Measurements from ENCODE around the gene TPO. TPM values are rescaled to one million over a fixed set of nuclear protein-coding genes. Genes with fewer than 3 reads are reported as not detected.

Gene TPO
- total RNA-seq, 1 experiment from 2014 or later = not detected

- no CpG with 5 or more reads among the region's 13 CpGs for WGBS (ENCODE audit: extremely low coverage, insufficient read length, low lambda C conversion rate)
- H2BK15ac ChIP-seq (ENCODE audit: low read depth, low read length) = no peak overlapping the region
- no peak overlapping the region for H2BK120ac ChIP-seq (ENCODE audit: low read depth, low read length, poor library complexity, severe bottlenecking)
- no peak overlapping the region for H2AK5ac ChIP-seq (ENCODE audit: insufficient read length, low read length)
- H3K79me1 ChIP-seq (ENCODE audit: insufficient read depth, low read depth, low read length, poor library complexity, severe bottlenecking) = no peaks in the 10 kb centered on the region
- no peak overlapping the region for H4K8ac ChIP-seq (replicated peaks; ENCODE audit: insufficient read length, low read depth, low read length)
- no peaks in the 10 kb centered on the region for H3K27me3 ChIP-seq (ENCODE audit: insufficient read depth, low read length)
- H3K4ac ChIP-seq (ENCODE audit: low read depth, low read length) = no peak overlapping the region
- H4K5ac ChIP-seq (ENCODE audit: insufficient read length, low read depth, low read length) = no peak overlapping the region
- H2BK5ac ChIP-seq (ENCODE audit: insufficient read length, low read length) = no peak overlapping the region
- H3K56ac ChIP-seq (ENCODE audit: insufficient read length, low read depth, low read length) = no peak overlapping the region
- TF ChIP-seq, protein P1, sequence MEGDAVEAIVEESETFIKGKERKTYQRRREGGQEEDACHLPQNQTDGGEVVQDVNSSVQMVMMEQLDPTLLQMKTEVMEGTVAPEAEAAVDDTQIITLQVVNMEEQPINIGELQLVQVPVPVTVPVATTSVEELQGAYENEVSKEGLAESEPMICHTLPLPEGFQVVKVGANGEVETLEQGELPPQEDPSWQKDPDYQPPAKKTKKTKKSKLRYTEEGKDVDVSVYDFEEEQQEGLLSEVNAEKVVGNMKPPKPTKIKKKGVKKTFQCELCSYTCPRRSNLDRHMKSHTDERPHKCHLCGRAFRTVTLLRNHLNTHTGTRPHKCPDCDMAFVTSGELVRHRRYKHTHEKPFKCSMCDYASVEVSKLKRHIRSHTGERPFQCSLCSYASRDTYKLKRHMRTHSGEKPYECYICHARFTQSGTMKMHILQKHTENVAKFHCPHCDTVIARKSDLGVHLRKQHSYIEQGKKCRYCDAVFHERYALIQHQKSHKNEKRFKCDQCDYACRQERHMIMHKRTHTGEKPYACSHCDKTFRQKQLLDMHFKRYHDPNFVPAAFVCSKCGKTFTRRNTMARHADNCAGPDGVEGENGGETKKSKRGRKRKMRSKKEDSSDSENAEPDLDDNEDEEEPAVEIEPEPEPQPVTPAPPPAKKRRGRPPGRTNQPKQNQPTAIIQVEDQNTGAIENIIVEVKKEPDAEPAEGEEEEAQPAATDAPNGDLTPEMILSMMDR (conservative IDR thresholded peaks at IDR 0.05) = no peak
- no peak overlapping the region for H3K27ac ChIP-seq (ENCODE audit: insufficient read length, low read depth, low read length)
- H4K91ac ChIP-seq (ENCODE audit: insufficient read length, low read depth, low read length) = no peak overlapping the region
- DNase-seq = no peak
- Mint-ChIP-seq H3K36me3 (ENCODE audit: insufficient read depth in 1 of 3, low read depth in 3 of 3) (no peaks in the 10 kb centered on the region; a peak in 1 of 7 replicates), H3K9me3 (peaks cover 0 to 3% of the 10 kb centered on the region in 2 experiments; a peak in 1 of 5 replicates), H3K4me3 (no peak overlapping the region), H3K4me1 (peaks cover 0 to 3% of the 10 kb centered on the region in 2 experiments; a peak in 2 of 4 replicates), H3K27me3 (ENCODE audit: low read depth) (peaks cover 2% of the 10 kb centered on the region; the same call in 1 of the 2 replicates), H3K27ac (peak overlapping the region in 1 of 3 experiments; percentile 89; a peak in 2 of 7 replicates)
- H2BK12ac ChIP-seq (ENCODE audit: insufficient read length, low read depth, low read length) = no peak overlapping the region
- H4K20me1 ChIP-seq (ENCODE audit: control insufficient read depth, insufficient read depth, insufficient read length) = peaks cover 4% of the 10 kb centered on the region
- no peaks in the 10 kb centered on the region for H3K4me1 ChIP-seq (ENCODE audit: insufficient read depth, low read length)
- no peak overlapping the region for H3K23ac ChIP-seq (ENCODE audit: insufficient read length, low read depth, low read length)
- no peak overlapping the region for H3K14ac ChIP-seq (ENCODE audit: insufficient read depth, low read length)
- H3K23me2 ChIP-seq (ENCODE audit: insufficient read length, low read depth, low read length, poor library complexity, severe bottlenecking) = no peaks in the 10 kb centered on the region
- no peak overlapping the region for H3K9ac ChIP-seq (ENCODE audit: extremely low read depth, insufficient read length, low read length)
- no peak overlapping the region for H2BK20ac ChIP-seq (ENCODE audit: low read depth, low read length, poor library complexity, severe bottlenecking)
- no peaks in the 10 kb centered on the region for H3K79me2 ChIP-seq (ENCODE audit: insufficient read depth, low read length)
- H3K18ac ChIP-seq (ENCODE audit: insufficient read length, low read depth, low read length) = no peak overlapping the region
- H3K4me2 ChIP-seq (ENCODE audit: insufficient read depth, insufficient read length, low read length) = no peak overlapping the region
- H3T11ph ChIP-seq (ENCODE audit: low read length) = no peak overlapping the region
- H2AFZ ChIP-seq (ENCODE audit: low read length) = no peak overlapping the region
- no peaks in the 10 kb centered on the region for H3K9me3 ChIP-seq (ENCODE audit: control insufficient read depth, low read depth, low read length)
Observed at GRCh38 chr2:1539973-1540372, 126.7 kb downstream of the TPO start.

Measured in H9 (cell line).